ENCODE results near the gene FRAS1.

Gene FRAS1

GRCh38 chr4:78292856-78293255, 235.7 kb downstream of the FRAS1 start:
- no peaks in the 10 kb centered on the region for H3K27me3 ChIP-seq (replicated peaks in 2 of 5; ENCODE audit: control insufficient read depth in 4 of 5, insufficient read depth in 5 of 5, low read length in 4 of 5)
- H3K36me3 ChIP-seq (ENCODE audit: control insufficient read depth in 4 of 4, insufficient read depth in 4 of 4, low read length in 3 of 4): no peaks in the 10 kb centered on the region
- no peak overlapping the region for H3K27ac ChIP-seq (ENCODE audit: insufficient read depth in 1 of 2, low read depth in 1 of 2, low read length in 2 of 2, poor library complexity in 1 of 2, severe bottlenecking in 2 of 2)
- ChIA-PET POLR2A (no interaction called here), CTCF (no interaction called here)
- no peak for DNase-seq
- no peak overlapping the region for H3K4me3 ChIP-seq (ENCODE audit: control insufficient read depth in 1 of 7, extremely low read depth in 1 of 7, insufficient read depth in 4 of 7, low read depth in 2 of 7, low read length in 6 of 7)
- no peaks in the 10 kb centered on the region for H3K9me3 ChIP-seq (ENCODE audit: control extremely low read depth in 1 of 5, control insufficient read depth in 4 of 5, insufficient read depth in 2 of 5, low read depth in 1 of 5, low read length in 4 of 5)
- WGBS (ENCODE audit: insufficient coverage): no CpG with 5 or more reads among the region's 2 CpGs
- peaks cover 0 to 4% (median 0%) of the 10 kb centered on the region in 4 experiments for H3K4me1 ChIP-seq (ENCODE audit: control extremely low read depth in 1 of 4, control insufficient read depth in 4 of 4, insufficient read depth in 4 of 4, low read length in 3 of 4)

- H3K4me3 ChIP-seq (ENCODE audit: control insufficient read depth in 1 of 7, extremely low read depth in 1 of 7, insufficient read depth in 4 of 7, low read depth in 2 of 7, low read length in 6 of 7): no peak overlapping the region
- WGBS (ENCODE audit: insufficient coverage): 100% methylated on average over 1 of the region's 1 CpG
- ChIA-PET CTCF (no interaction called here), POLR2A (no interaction called here)
- peaks cover 0 to 4% (median 0%) of the 10 kb centered on the region in 4 experiments for H3K4me1 ChIP-seq (ENCODE audit: control extremely low read depth in 1 of 4, control insufficient read depth in 4 of 4, insufficient read depth in 4 of 4, low read length in 3 of 4)
- no peaks in the 10 kb centered on the region for H3K36me3 ChIP-seq (ENCODE audit: control insufficient read depth in 4 of 4, insufficient read depth in 4 of 4, low read length in 3 of 4)
- H3K27me3 ChIP-seq (replicated peaks in 2 of 5; ENCODE audit: control insufficient read depth in 4 of 5, insufficient read depth in 5 of 5, low read length in 4 of 5): no peaks in the 10 kb centered on the region
- no peaks in the 10 kb centered on the region for H3K9me3 ChIP-seq (ENCODE audit: control extremely low read depth in 1 of 5, control insufficient read depth in 4 of 5, insufficient read depth in 2 of 5, low read depth in 1 of 5, low read length in 4 of 5)
- no peak overlapping the region for H3K27ac ChIP-seq (ENCODE audit: insufficient read depth in 1 of 2, low read depth in 1 of 2, low read length in 2 of 2, poor library complexity in 1 of 2, severe bottlenecking in 2 of 2)
- DNase-seq: no peak
Measured at GRCh38 chr4:78293348-78293747, 236.2 kb downstream of the FRAS1 start.

DNA sequence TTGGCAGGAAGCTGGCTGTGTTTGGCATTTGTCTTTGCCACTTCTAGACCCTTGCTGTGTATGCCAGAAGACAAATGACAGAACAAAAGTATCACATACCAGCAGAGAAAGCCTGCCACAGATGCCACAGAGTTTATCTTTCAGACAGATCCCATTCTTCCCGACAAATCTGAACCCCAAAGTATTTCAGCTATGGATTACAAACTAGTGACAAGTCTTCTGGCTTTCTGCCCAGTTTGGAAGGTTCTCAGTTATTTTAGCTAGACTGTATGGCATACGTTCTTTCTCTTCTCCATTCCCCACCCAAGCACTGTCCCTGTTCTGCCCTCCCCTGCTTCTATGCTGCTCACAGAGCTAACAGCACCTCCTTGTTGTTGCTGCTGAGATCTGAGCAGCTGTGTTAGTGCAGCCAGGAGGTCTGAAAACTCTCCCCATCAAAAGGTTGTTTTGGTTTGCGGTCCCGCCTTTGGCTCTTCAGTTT, 236.7 kb downstream of the FRAS1 start:
- H3K27me3 ChIP-seq (replicated peaks in 2 of 5; ENCODE audit: control insufficient read depth in 4 of 5, insufficient read depth in 5 of 5, low read length in 4 of 5): no peaks in the 10 kb centered on the region
- H3K4me1 ChIP-seq (ENCODE audit: control extremely low read depth in 1 of 4, control insufficient read depth in 4 of 4, insufficient read depth in 4 of 4, low read length in 3 of 4): peaks cover 0 to 4% (median 0%) of the 10 kb centered on the region in 4 experiments
- H3K36me3 ChIP-seq (ENCODE audit: control insufficient read depth in 4 of 4, insufficient read depth in 4 of 4, low read length in 3 of 4): no peaks in the 10 kb centered on the region
- 95% methylated on average over 4 of the region's 4 CpGs for WGBS (ENCODE audit: insufficient coverage)
- POLR2A ChIA-PET: no interaction called here
- no peak overlapping the region for H3K27ac ChIP-seq (ENCODE audit: insufficient read depth in 1 of 2, low read depth in 1 of 2, low read length in 2 of 2, poor library complexity in 1 of 2, severe bottlenecking in 2 of 2)
- no peaks in the 10 kb centered on the region for H3K9me3 ChIP-seq (ENCODE audit: control extremely low read depth in 1 of 5, control insufficient read depth in 4 of 5, insufficient read depth in 2 of 5, low read depth in 1 of 5, low read length in 4 of 5)
- CTCF ChIA-PET: no interaction called here
- no peak overlapping the region for H3K4me3 ChIP-seq (ENCODE audit: control insufficient read depth in 1 of 7, extremely low read depth in 1 of 7, insufficient read depth in 4 of 7, low read depth in 2 of 7, low read length in 6 of 7)
- DNase-seq: no peak

DNA sequence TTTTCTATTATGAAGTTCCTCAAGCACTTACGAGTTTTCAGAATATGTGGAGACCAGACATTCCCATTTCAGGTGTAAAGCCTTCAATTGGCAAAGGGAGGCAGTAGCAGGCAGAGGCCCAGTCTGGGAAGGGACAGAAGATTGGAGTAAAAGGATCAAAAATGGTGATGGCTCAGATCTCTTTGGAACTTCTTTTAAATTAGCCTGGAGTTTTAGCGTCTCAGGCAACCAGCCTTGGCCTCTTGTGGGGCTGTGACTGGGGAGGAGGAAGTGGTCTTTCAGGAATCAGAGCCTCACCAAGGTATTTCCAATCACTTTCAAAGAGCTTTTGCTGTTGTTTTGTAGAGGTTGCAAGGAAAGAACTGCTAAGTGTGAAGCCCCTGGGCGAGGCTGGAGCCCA, 239.1 kb downstream of the FRAS1 start:
- Histone ChIP-seq H3K9me3 (ENCODE audit: control extremely low read depth in 1 of 5, control insufficient read depth in 4 of 5, insufficient read depth in 2 of 5, low read depth in 1 of 5, low read length in 4 of 5) (no peaks in the 10 kb centered on the region), H3K27me3 (replicated peaks in 2 of 5; ENCODE audit: control insufficient read depth in 4 of 5, insufficient read depth in 5 of 5, low read length in 4 of 5) (no peaks in the 10 kb centered on the region), H3K4me3 (ENCODE audit: control insufficient read depth in 1 of 7, extremely low read depth in 1 of 7, insufficient read depth in 4 of 7, low read depth in 2 of 7, low read length in 6 of 7) (no peak overlapping the region), H3K36me3 (ENCODE audit: control insufficient read depth in 4 of 4, insufficient read depth in 4 of 4, low read length in 3 of 4) (no peaks in the 10 kb centered on the region), H3K27ac (ENCODE audit: insufficient read depth in 1 of 2, low read depth in 1 of 2, low read length in 2 of 2, poor library complexity in 1 of 2, severe bottlenecking in 2 of 2) (no peak overlapping the region), H3K4me1 (ENCODE audit: control extremely low read depth in 1 of 4, control insufficient read depth in 4 of 4, insufficient read depth in 4 of 4, low read length in 3 of 4) (peaks cover 0 to 4% (median 0%) of the 10 kb centered on the region in 4 experiments)
- DNase-seq: no peak
- WGBS (ENCODE audit: insufficient coverage): 100% methylated on average over 2 of the region's 3 CpGs
- POLR2A ChIA-PET: no interaction called here
- CTCF ChIA-PET: no interaction called here

GRCh38 chr4:78297116-78297800, 240.1 kb downstream of the FRAS1 start:
- Histone ChIP-seq H3K9me3 (ENCODE audit: control extremely low read depth in 1 of 5, control insufficient read depth in 4 of 5, insufficient read depth in 2 of 5, low read depth in 1 of 5, low read length in 4 of 5) (no peaks in the 10 kb centered on the region), H3K27ac (ENCODE audit: insufficient read depth in 1 of 2, low read depth in 1 of 2, low read length in 2 of 2, poor library complexity in 1 of 2, severe bottlenecking in 2 of 2) (no peak overlapping the region), H3K4me3 (ENCODE audit: control insufficient read depth in 1 of 7, extremely low read depth in 1 of 7, insufficient read depth in 4 of 7, low read depth in 2 of 7, low read length in 6 of 7) (peak overlapping the region in 1 of 7 experiments; percentile 14), H3K4me1 (ENCODE audit: control extremely low read depth in 1 of 4, control insufficient read depth in 4 of 4, insufficient read depth in 4 of 4, low read length in 3 of 4) (peaks cover 0 to 4% (median 0%) of the 10 kb centered on the region in 4 experiments), H3K36me3 (ENCODE audit: control insufficient read depth in 4 of 4, insufficient read depth in 4 of 4, low read length in 3 of 4) (no peaks in the 10 kb centered on the region), H3K27me3 (replicated peaks in 2 of 5; ENCODE audit: control insufficient read depth in 4 of 5, insufficient read depth in 5 of 5, low read length in 4 of 5) (no peaks in the 10 kb centered on the region)
- POLR2A ChIA-PET: no interaction called here
- no CpG with 5 or more reads among the region's 3 CpGs for WGBS (ENCODE audit: insufficient coverage)
- CTCF ChIA-PET: interaction anchor here (1.0 kb wide), 1 partner anchor 30 kb away, joined by 3 read pairs; no protein-coding TSS in a partner anchor
- peak in 2 of 3 donors; percentile 12 to 13 for DNase-seq

- Histone ChIP-seq H3K4me3 (ENCODE audit: control insufficient read depth in 1 of 7, extremely low read depth in 1 of 7, insufficient read depth in 4 of 7, low read depth in 2 of 7, low read length in 6 of 7) (no peak overlapping the region), H3K9me3 (ENCODE audit: control extremely low read depth in 1 of 5, control insufficient read depth in 4 of 5, insufficient read depth in 2 of 5, low read depth in 1 of 5, low read length in 4 of 5) (no peaks in the 10 kb centered on the region), H3K4me1 (ENCODE audit: control extremely low read depth in 1 of 4, control insufficient read depth in 4 of 4, insufficient read depth in 4 of 4, low read length in 3 of 4) (peaks cover 0 to 4% (median 0%) of the 10 kb centered on the region in 4 experiments), H3K36me3 (ENCODE audit: control insufficient read depth in 4 of 4, insufficient read depth in 4 of 4, low read length in 3 of 4) (no peaks in the 10 kb centered on the region), H3K27ac (ENCODE audit: insufficient read depth in 1 of 2, low read depth in 1 of 2, low read length in 2 of 2, poor library complexity in 1 of 2, severe bottlenecking in 2 of 2) (no peak overlapping the region), H3K27me3 (replicated peaks in 2 of 5; ENCODE audit: control insufficient read depth in 4 of 5, insufficient read depth in 5 of 5, low read length in 4 of 5) (no peaks in the 10 kb centered on the region)
- DNase-seq: no peak
- POLR2A ChIA-PET: no interaction called here
- CTCF ChIA-PET: no interaction called here
Measured at GRCh38 chr4:78298618-78299017, 241.5 kb downstream of the FRAS1 start.

DNA sequence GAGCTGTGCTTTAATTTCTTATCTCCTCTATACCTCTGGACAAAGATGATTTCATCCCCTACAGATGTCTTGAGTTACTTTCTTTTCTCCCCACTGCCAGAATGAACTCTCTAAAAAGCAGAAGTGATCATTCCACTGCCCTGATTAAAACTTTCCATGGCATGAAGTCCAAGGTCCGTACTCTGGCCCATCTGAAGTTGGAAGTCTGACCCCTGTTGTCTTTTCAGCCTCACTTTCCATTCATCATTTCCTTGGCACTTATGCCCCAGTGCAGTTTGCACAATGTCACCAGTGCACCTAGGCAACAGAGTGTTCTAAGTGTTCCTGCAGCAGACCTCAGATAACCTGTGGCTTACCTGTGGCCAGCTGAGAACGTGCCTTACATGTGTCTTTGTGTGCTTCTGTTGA, 242.4 kb downstream of the FRAS1 start:
- H3K27me3 ChIP-seq (replicated peaks in 2 of 5; ENCODE audit: control insufficient read depth in 4 of 5, insufficient read depth in 5 of 5, low read length in 4 of 5): no peaks in the 10 kb centered on the region
- no peaks in the 10 kb centered on the region for H3K9me3 ChIP-seq (ENCODE audit: control extremely low read depth in 1 of 5, control insufficient read depth in 4 of 5, insufficient read depth in 2 of 5, low read depth in 1 of 5, low read length in 4 of 5)
- ChIA-PET CTCF (no interaction called here), POLR2A (no interaction called here)
- peaks cover 0 to 4% (median 0%) of the 10 kb centered on the region in 4 experiments for H3K4me1 ChIP-seq (ENCODE audit: control extremely low read depth in 1 of 4, control insufficient read depth in 4 of 4, insufficient read depth in 4 of 4, low read length in 3 of 4)
- peak in 2 of 3 donors; percentile 17 to 26 for DNase-seq
- H3K27ac ChIP-seq (ENCODE audit: insufficient read depth in 1 of 2, low read depth in 1 of 2, low read length in 2 of 2, poor library complexity in 1 of 2, severe bottlenecking in 2 of 2): no peak overlapping the region
- no peaks in the 10 kb centered on the region for H3K36me3 ChIP-seq (ENCODE audit: control insufficient read depth in 4 of 4, insufficient read depth in 4 of 4, low read length in 3 of 4)
- WGBS (ENCODE audit: insufficient coverage): 86% methylated on average over 2 of the region's 2 CpGs
- H3K4me3 ChIP-seq (ENCODE audit: control insufficient read depth in 1 of 7, extremely low read depth in 1 of 7, insufficient read depth in 4 of 7, low read depth in 2 of 7, low read length in 6 of 7): no peak overlapping the region
